Astrocyte (in vitro differentiated cells and primary cell): ENCODE data around the gene MALAT1.

Source experiments
- CTCF ChIP-seq: IDR thresholded peaks from 2 replicates; pipeline ENCODE4 v1.5.1; 2011; ENCODE audit warnings: low read depth, mild to moderate bottlenecking, inconsistent platforms, low read length, moderate library complexity; ENCODE audit not compliant: insufficient read depth
- EZH2 ChIP-seq: IDR thresholded peaks from 2 replicates; pipeline ENCODE4 v1.6.1; 2012; ENCODE audit warnings: mild to moderate bottlenecking, low read length, inconsistent platforms; ENCODE audit not compliant: insufficient read depth

GRCh38 chr11:65485920-65486219 is 13.0 kb upstream of the MALAT1 start:
- TF ChIP-seq CTCF (no peak), EZH2 (no peak)
